ENCODE measurements around the gene C6orf62.

DNA sequence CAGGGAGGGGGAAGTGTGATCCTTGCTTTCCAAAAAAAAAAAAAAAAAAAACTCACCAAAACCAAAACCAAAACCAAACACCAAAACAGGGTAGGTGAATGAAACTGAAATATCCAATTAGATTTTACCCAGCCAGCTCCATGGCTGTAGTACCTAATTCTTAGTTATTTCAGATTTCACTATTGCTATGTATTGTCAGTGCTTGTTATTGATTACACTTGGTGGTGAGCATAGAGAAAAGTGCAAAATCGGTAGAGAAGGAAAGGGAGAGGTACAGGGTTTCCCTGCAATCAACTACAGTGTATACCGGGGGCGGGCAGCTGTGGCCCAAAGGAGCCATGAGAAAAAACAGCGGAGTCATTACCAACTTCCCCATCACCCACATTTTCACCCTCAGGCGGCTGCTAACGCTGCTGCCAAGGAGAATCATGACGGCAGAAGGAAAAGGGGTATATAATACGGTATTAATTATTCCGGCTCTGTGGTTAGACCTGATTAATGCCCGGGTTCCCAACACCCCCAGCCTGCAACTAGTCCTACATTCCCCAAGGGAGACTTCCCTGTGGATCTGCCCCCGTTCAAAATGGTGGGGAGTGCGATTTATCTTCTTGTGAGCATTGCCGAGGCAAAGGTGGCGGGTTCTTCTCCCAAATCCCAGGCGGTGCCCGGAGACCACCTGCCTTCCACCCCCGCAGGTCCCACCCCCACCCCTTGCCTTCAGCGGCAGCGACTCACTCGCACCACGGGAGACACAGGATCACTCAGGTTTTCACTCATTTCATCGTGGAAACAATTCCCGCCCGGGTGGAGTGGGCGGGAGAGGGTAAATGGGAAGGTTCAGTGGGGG is at the start of gene C6orf62:
- TF ChIP-seq, protein P1, sequence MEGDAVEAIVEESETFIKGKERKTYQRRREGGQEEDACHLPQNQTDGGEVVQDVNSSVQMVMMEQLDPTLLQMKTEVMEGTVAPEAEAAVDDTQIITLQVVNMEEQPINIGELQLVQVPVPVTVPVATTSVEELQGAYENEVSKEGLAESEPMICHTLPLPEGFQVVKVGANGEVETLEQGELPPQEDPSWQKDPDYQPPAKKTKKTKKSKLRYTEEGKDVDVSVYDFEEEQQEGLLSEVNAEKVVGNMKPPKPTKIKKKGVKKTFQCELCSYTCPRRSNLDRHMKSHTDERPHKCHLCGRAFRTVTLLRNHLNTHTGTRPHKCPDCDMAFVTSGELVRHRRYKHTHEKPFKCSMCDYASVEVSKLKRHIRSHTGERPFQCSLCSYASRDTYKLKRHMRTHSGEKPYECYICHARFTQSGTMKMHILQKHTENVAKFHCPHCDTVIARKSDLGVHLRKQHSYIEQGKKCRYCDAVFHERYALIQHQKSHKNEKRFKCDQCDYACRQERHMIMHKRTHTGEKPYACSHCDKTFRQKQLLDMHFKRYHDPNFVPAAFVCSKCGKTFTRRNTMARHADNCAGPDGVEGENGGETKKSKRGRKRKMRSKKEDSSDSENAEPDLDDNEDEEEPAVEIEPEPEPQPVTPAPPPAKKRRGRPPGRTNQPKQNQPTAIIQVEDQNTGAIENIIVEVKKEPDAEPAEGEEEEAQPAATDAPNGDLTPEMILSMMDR (IDR thresholded peaks at IDR 0.05; ENCODE audit: poor library complexity), result no peak
- TF ChIP-seq EZH2 (IDR thresholded peaks at IDR 0.05; ENCODE audit: borderline replicate concordance), result no peak
